Femur (tissue), 1 donor: ENCODE results near the gene ISG15.
"Not testable (repeated sequence)": the region's sequence is repeated elsewhere in the genome, so short reads cannot be mapped to it uniquely, and the experiment has no call there.

Experiments
- DNase-seq: peaks from one replicate; pipeline ENCODE4 v3.0.0-alpha.2; 2017

ISG15 gene

GRCh38 chr1:995665-996633 lies 17.3 kb upstream of the ISG15 start:
- DNase-seq: no peak

GRCh38 chr1:996851-997712 lies 16.2 kb upstream of the ISG15 start:
- DNase-seq: no peak

GRCh38 chr1:997713-997992 lies 15.6 kb upstream of the ISG15 start:
- DNase-seq: no peak

- DNase-seq: peak; percentile 39
These were observed 15.1 kb upstream of the ISG15 start for GRCh38 chr1:997993-998744.

- DNase-seq: peak; percentile 38
These were observed 14.6 kb upstream of the ISG15 start for GRCh38 chr1:998745-998994.

GRCh38 chr1:998995-999724 lies 14.1 kb upstream of the ISG15 start:
- DNase-seq: peak; percentile 58

- DNase-seq: peak; percentile 94
These were observed 13.5 kb upstream of the ISG15 start, which contains the start of gene HES4 for GRCh38 chr1:999725-1000356. Gene HES4, minus strand, starts transcription at chr1:1000097. Its CDS starts 124 bp downstream, at chr1:999973.

GRCh38 chr1:1000357-1001056 lies 12.8 kb upstream of the ISG15 start:
- DNase-seq: peak; percentile 91

- peak; percentile 48 for DNase-seq
These were observed 12.1 kb upstream of the ISG15 start for GRCh38 chr1:1001057-1001783.

GRCh38 chr1:1003618-1004419 lies 9.5 kb upstream of the ISG15 start:
- DNase-seq: peak; percentile 27

GRCh38 chr1:1004420-1004779 lies 8.9 kb upstream of the ISG15 start:
- DNase-seq: peak; percentile 21

GRCh38 chr1:1004780-1005697 lies 8.3 kb upstream of the ISG15 start:
- peak; percentile 72 for DNase-seq

- no peak for DNase-seq
These were observed 7.5 kb upstream of the ISG15 start for GRCh38 chr1:1005774-1006304.

- DNase-seq: no peak
These were observed 6.8 kb upstream of the ISG15 start for GRCh38 chr1:1006305-1007159.

- DNase-seq: not testable (repeated sequence)
These were observed 3.2 kb upstream of the ISG15 start for GRCh38 chr1:1010131-1010530.

- DNase-seq: no peak
These were observed 1.8 kb upstream of the ISG15 start for GRCh38 chr1:1011396-1011949.

GRCh38 chr1:1012736-1013104 lies 577 bp upstream of the ISG15 start:
- DNase-seq: not testable (repeated sequence)
